K562 (cell line): ENCODE results near the gene AP1AR. TPM values are rescaled to one million over a fixed set of nuclear protein-coding genes. Genes with fewer than 3 reads are reported as not detected.

Experiments used
- CREB5 ChIP-seq: fragments of 250-450 bp; sonication (Bioruptor Pico); IDR thresholded peaks from 2 replicates; pipeline ENCODE4 v1.5.0; 2020; ENCODE audit warnings: mild to moderate bottlenecking
- GTF2F1 ChIP-seq: IDR thresholded peaks from 2 replicates; pipeline ENCODE4 v1.6.1; 2011; ENCODE audit warnings: low read depth, low read length, improper control_type of control experiment
- MGA ChIP-seq: fragments of 450-650 bp; IDR thresholded peaks from 2 replicates; pipeline ENCODE4 v1.6.1; 2016; ENCODE audit warnings: mild to moderate bottlenecking, moderate library complexity
- ZKSCAN1 ChIP-seq: fragments of 150-350 bp; IDR thresholded peaks from 2 replicates; pipeline ENCODE4 v1.6.1; 2016; ENCODE audit warnings: low read depth, low read length
- ZNF232 ChIP-seq: sonication (generic); formaldehyde crosslinking; IDR thresholded peaks from 2 replicates; pipeline ENCODE4 v1.8.0; 2022; ENCODE audit warnings: mild to moderate bottlenecking, missing genetic modification reagents
- polyA plus RNA-seq, 8 experiments: library from polyadenylated mRNA; depleted of rRNA in 4 of 8; stranded (reverse) in 5 of 8; unstranded in 3 of 8; fragments of >200 nt; fragmentation: Nextera tagmentation in 2 of 8; fragmentation: Illumina TruSeq in 1 of 8; extraction: Ambion mirVana in 2 of 8; extraction: Trizol in 1 of 8; gene quantifications; 2 replicates each; pipeline versions ENCODE4 v1.2.1 to v1.2.3, GENCODE V29; 2011 to 2014; ENCODE audit warnings: inconsistent platforms in 1 of 8, missing spikeins in 1 of 8
- total RNA-seq, 7 experiments: library from RNA; depleted of rRNA in 6 of 7; stranded (reverse); fragments of >200 nt in 6 of 7; fragmentation: Illumina TruSeq in 2 of 7; extraction: Trizol in 2 of 7; gene quantifications; 2 replicates each; pipeline versions ENCODE4 v1.2.1 to v1.2.3, GENCODE V29; 2011 to 2021; ENCODE audit warnings: low replicate concordance in 1 of 7

The AP1AR gene
- total and polyA plus RNA-seq, 9 of the 15 experiments (the other 6 are each of a cell fraction or from before 2014, with no cell fraction given), result 2.6 to 20.7 (median 12.2) TPM

- TF ChIP-seq MGA (no peak), ZNF232 (no peak), ZKSCAN1 (no peak), CREB5 (CRISPR knock-in tag) (no peak), GTF2F1 (no peak)
- TF ChIP-seq, all 486 proteins: peak for 0
These were observed 45.6 kb downstream of the AP1AR start (continued) for GRCh38 chr4:112277220-112277619.
